HS-5 (cell line): ENCODE results near the gene PHOSPHO1.
"Not testable (repeated sequence)": the region's sequence is repeated elsewhere in the genome, so short reads cannot be mapped to it uniquely, and the experiment has no call there.

ENCODE experiments used
- DNase-seq: peaks from one replicate; pipeline ENCODE4 v3.0.0-alpha.2; 2012; ENCODE audit warnings: low read depth

The PHOSPHO1 gene

GRCh38 chr17:49193513-49194296, 36.9 kb downstream of the PHOSPHO1 start:
- no peak for DNase-seq

DNA sequence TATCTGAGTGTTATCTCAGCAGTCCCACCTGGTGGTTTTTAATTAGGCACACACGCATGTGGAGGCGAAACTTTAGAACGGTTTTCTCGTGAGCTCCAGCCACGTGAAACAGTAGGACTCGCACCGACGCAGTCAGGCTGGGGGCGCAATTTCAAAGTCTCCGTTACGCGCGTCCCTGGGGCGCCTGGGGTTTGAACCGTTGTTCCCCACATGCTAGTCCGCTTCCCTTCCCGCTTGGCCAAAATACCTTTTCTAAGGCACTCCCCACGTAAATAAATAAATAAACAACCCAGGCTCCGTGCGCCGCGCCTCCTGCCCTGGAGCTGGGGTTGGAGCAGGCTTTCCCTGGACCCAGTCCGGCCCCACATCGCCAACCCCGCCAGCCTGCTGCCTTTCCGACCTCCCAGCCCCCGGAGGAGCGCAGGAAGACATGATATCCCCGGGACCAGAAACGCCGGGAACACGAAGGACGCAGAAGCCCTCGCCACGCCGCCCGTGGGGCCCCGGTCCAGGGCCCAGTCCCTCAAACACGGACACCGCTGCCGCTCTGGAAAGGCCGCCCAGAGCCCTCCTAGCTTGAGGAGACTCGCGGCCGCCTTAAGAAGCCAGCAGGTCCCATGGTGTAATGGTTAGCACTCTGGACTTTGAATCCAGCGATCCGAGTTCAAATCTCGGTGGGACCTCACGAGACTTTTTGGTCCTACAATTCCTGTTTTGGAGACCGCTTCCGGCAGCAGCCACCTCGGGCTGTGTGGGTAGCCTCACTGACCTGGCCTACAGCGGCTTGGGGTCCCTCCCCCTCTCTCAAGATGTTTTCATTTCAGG, 38.5 kb downstream of the PHOSPHO1 start:
- peak; percentile 80 for DNase-seq

- DNase-seq = no peak
These were observed 39.1 kb downstream of the PHOSPHO1 start for GRCh38 chr17:49191409-49191916.

- no peak for DNase-seq
These were observed 39.7 kb downstream of the PHOSPHO1 start for GRCh38 chr17:49190932-49191331.

GRCh38 chr17:49187301-49187700, 43.3 kb downstream of the PHOSPHO1 start:
- no peak for DNase-seq

GRCh38 chr17:49185381-49185780, 45.2 kb downstream of the PHOSPHO1 start:
- DNase-seq = not testable (repeated sequence)

DNA sequence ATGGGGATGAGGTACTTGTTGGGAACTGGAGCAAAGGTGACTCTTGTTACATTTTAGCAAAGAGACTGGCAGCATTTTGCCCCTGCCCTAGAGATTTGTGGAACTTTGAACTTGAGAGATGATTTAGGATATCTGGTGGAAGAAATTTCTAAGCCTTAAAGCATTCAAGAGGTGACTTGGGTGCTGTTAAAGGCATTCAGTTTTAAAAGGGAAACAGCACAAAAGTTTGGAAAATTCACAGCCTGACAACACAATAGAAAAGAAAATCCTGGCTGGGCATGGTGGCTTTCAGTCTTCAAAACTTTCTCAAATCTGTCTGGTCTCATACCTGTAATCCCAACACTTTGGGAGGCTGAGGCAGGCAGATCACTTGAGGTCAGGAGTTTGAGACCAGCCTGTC, 46.1 kb downstream of the PHOSPHO1 start:
- DNase-seq = not testable (repeated sequence)

GRCh38 chr17:49183801-49184200, 46.8 kb downstream of the PHOSPHO1 start:
- DNase-seq = no peak

- DNase-seq = no peak
These were observed 47.2 kb downstream of the PHOSPHO1 start for GRCh38 chr17:49183341-49183740.

DNA sequence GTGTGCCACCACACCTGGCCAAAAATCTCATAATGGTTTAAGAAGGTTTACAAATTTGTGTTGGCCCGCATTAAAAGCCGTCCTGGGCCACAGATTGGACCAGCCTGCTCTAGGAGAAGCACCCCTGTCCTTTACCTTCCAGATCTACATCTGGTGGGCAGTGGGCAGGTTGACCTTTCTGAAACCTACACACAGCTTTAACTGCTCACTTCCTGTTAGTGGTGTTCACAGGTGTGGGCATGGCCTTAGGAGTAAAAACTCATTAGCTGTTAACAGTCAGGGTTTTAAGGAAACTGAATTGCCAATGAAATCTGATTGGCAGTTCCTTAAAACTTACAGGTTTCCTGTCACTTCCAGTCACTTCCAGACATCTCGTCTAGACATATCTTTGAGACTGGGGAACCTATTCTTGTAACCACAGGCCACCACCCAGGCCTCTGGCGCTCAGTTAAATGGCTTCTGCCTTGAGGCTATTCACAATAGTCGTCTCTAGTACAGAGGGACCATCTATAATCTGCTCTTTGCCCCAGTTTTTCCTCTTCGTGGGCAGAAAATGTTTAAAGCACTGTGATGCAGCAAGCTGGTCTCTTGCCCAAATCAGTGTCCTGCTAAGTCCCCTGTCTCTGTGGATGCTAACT, 49.5 kb downstream of the PHOSPHO1 start:
- no peak for DNase-seq

- no peak for DNase-seq
These were observed 50.3 kb downstream of the PHOSPHO1 start for GRCh38 chr17:49180303-49180702.

DNA sequence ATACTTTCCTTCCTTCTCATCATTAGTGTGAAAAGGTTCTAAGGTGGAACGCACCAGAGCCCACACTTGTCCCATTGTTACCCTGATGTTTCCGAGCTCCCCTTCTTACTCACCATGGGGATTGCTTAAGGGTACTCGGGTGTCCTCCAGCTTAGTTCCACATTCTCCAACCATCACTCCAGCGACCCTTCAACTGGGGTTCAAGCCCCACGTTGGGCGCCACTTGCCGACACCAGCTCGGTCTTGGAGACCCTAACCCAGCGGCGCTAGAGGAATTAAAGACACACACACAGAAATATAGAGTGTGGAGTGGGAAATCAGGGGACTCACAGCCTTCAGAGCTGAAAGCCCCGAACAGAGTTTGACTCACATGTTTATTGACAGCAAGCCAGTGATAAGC, 54.6 kb downstream of the PHOSPHO1 start:
- DNase-seq = not testable (repeated sequence)
